ENCODE measurements around the gene ZSCAN21. TPM values are rescaled to one million over a fixed set of nuclear protein-coding genes. Genes with fewer than 3 reads are reported as not detected.

The ZSCAN21 gene
- total and polyA plus RNA-seq, 8 donors: 6.5 to 27.1 (median 24.1) TPM

- Histone ChIP-seq H3K27me3 (no peaks in the 10 kb centered on the region), H3K4me1 (no peaks in the 10 kb centered on the region), H3K9me3 (no peaks in the 10 kb centered on the region), H3K4me3 (no peak overlapping the region), H3K36me3 (peaks cover 0 to 97% of the 10 kb centered on the region in 2 donors), H3K27ac (no peak overlapping the region)
- ATAC-seq: no peak
- no peak for TF ChIP-seq CTCF (IDR thresholded peaks at IDR 0.05)
- intact Hi-C loops (cut with DNase I): no loop called here
- DNase-seq: peak in 1 of 4 donors; percentile 47
These were observed 60.1 kb downstream of the ZSCAN21 start for GRCh38 chr7:100109521-100110163.

- no peak for ATAC-seq
- peaks cover 0 to 81% of the 10 kb centered on the region in 2 donors for H3K36me3 ChIP-seq
- TF ChIP-seq CTCF (IDR thresholded peaks at IDR 0.05): no peak
- no peak overlapping the region for H3K4me3 ChIP-seq
- no peaks in the 10 kb centered on the region for H3K4me1 ChIP-seq
- no peak overlapping the region for H3K27ac ChIP-seq
- DNase-seq: peak in 1 of 4 donors; percentile 37
- H3K27me3 ChIP-seq: no peaks in the 10 kb centered on the region
- intact Hi-C loops (cut with DNase I): no loop called here
- H3K9me3 ChIP-seq: no peaks in the 10 kb centered on the region
These were observed 61.6 kb downstream of the ZSCAN21 start for GRCh38 chr7:100111156-100111555.

- DNase-seq: peak in 1 of 4 donors; percentile 50
- no peak for ATAC-seq
- TF ChIP-seq CTCF (IDR thresholded peaks at IDR 0.05): no peak
- intact Hi-C loops (cut with DNase I): no loop called here
- Histone ChIP-seq H3K27ac (no peak overlapping the region), H3K4me3 (no peak overlapping the region), H3K36me3 (peaks cover 0 to 74% of the 10 kb centered on the region in 2 donors), H3K4me1 (no peaks in the 10 kb centered on the region), H3K9me3 (no peaks in the 10 kb centered on the region), H3K27me3 (no peaks in the 10 kb centered on the region)
These were observed 62.3 kb downstream of the ZSCAN21 start for GRCh38 chr7:100111914-100112313.

Small RNAs within 50 kb of the gene (microRNA-seq; reads per million reads assigned to microRNA genes)
- 469 to 1,447 reads per million in 2 donors for gene MIR106B
- 254 to 399 reads per million in 2 donors for gene MIR25
- 1,811 to 2,730 reads per million in 2 donors for gene MIR93

Other genes with a start within 250 kb of the ZSCAN21 start
- not detected for gene CYP3A43, start 221.8 kb upstream of the ZSCAN21 start, total RNA-seq
- gene CYP3A43, start 221.8 kb upstream of the ZSCAN21 start, polyA plus RNA-seq (ENCODE audit: insufficient read length in 6 of 6): under 1 TPM; 0.21 to 0.53 (median 0.37) TPM
- under 1 TPM in 1 of 2 donors, not detected in 1; 0.94 TPM for gene OR2AE1, start 172.7 kb upstream of the ZSCAN21 start, total RNA-seq
- under 1 TPM in 2 of 6 donors, not detected in 4; 0.13 to 0.18 TPM for gene OR2AE1, start 172.7 kb upstream of the ZSCAN21 start, polyA plus RNA-seq (ENCODE audit: insufficient read length in 6 of 6)
- gene TRIM4, start 130.2 kb upstream of the ZSCAN21 start, total RNA-seq: 10 to 100 TPM; 23.6 to 27.0 TPM
- gene TRIM4, start 130.2 kb upstream of the ZSCAN21 start, polyA plus RNA-seq (ENCODE audit: insufficient read length in 6 of 6): 10 to 100 TPM; 35.3 to 45.2 (median 38.9) TPM
- under 1 TPM in 1 of 2 donors, not detected in 1; 0.24 TPM for gene GJC3, start 120.2 kb upstream of the ZSCAN21 start, total RNA-seq
- 1 to 10 TPM in 4 of 6 donors, under 1 TPM in 2; 0.98 to 1.3 (median 1.1) TPM for gene GJC3, start 120.2 kb upstream of the ZSCAN21 start, polyA plus RNA-seq (ENCODE audit: insufficient read length in 6 of 6)
- 10 to 100 TPM in 1 of 2 donors, 1 to 10 TPM in 1; 5.0 to 40.3 TPM for gene AZGP1, start 73.7 kb upstream of the ZSCAN21 start, total RNA-seq
- gene AZGP1, start 73.7 kb upstream of the ZSCAN21 start, polyA plus RNA-seq (ENCODE audit: insufficient read length in 6 of 6): 100 to 1,000 TPM in 1 of 6 donors, 1 to 10 TPM in 2, under 1 TPM in 3; 0.29 to 110 (median 0.94) TPM
- 10 to 100 TPM; 46.7 to 52.0 TPM for gene ZKSCAN1, start 34.2 kb upstream of the ZSCAN21 start, total RNA-seq
- gene ZKSCAN1, start 34.2 kb upstream of the ZSCAN21 start, polyA plus RNA-seq (ENCODE audit: insufficient read length in 6 of 6): 100 to 1,000 TPM in 1 of 6 donors, 10 to 100 TPM in 5; 82.1 to 137 (median 91.1) TPM
- gene ZNF3, start 31.9 kb downstream of the ZSCAN21 start, total RNA-seq: 10 to 100 TPM; 22.5 to 24.9 TPM
- 10 to 100 TPM; 46.8 to 53.1 (median 50.4) TPM for gene ZNF3, start 31.9 kb downstream of the ZSCAN21 start, polyA plus RNA-seq (ENCODE audit: insufficient read length in 6 of 6)
- gene COPS6, start 39.2 kb downstream of the ZSCAN21 start, total RNA-seq: 10 to 100 TPM; 74.2 to 89.5 TPM
- gene COPS6, start 39.2 kb downstream of the ZSCAN21 start, polyA plus RNA-seq (ENCODE audit: insufficient read length in 6 of 6): 100 to 1,000 TPM; 113 to 139 (median 115) TPM
- gene MCM7, start 51.6 kb downstream of the ZSCAN21 start, total RNA-seq: 10 to 100 TPM; 53.7 to 89.3 TPM
- 100 to 1,000 TPM; 131 to 152 (median 141) TPM for gene MCM7, start 51.6 kb downstream of the ZSCAN21 start, polyA plus RNA-seq (ENCODE audit: insufficient read length in 6 of 6)
- 10 to 100 TPM; 16.7 to 18.2 TPM for gene AP4M1, start 51.9 kb downstream of the ZSCAN21 start, total RNA-seq
- 10 to 100 TPM; 37.1 to 40.2 (median 38.6) TPM for gene AP4M1, start 51.9 kb downstream of the ZSCAN21 start, polyA plus RNA-seq (ENCODE audit: insufficient read length in 6 of 6)
- gene TAF6, start 69.6 kb downstream of the ZSCAN21 start, total RNA-seq: 10 to 100 TPM; 43.5 to 45.3 TPM
- 10 to 100 TPM; 48.9 to 69.2 (median 59.9) TPM for gene TAF6, start 69.6 kb downstream of the ZSCAN21 start, polyA plus RNA-seq (ENCODE audit: insufficient read length in 6 of 6)
- 10 to 100 TPM; 15.1 to 19.4 TPM for gene CNPY4, start 69.9 kb downstream of the ZSCAN21 start, total RNA-seq
- gene CNPY4, start 69.9 kb downstream of the ZSCAN21 start, polyA plus RNA-seq (ENCODE audit: insufficient read length in 6 of 6): 10 to 100 TPM; 38.8 to 54.1 (median 41.8) TPM
- 1 to 10 TPM; 2.1 to 2.8 TPM for gene MBLAC1, start 77.2 kb downstream of the ZSCAN21 start, total RNA-seq
- gene MBLAC1, start 77.2 kb downstream of the ZSCAN21 start, polyA plus RNA-seq (ENCODE audit: insufficient read length in 6 of 6): 1 to 10 TPM; 1.2 to 2.0 (median 1.6) TPM
- 100 to 1,000 TPM; 103 to 120 TPM for gene LAMTOR4, start 99.1 kb downstream of the ZSCAN21 start, total RNA-seq
- gene LAMTOR4, start 99.1 kb downstream of the ZSCAN21 start, polyA plus RNA-seq (ENCODE audit: insufficient read length in 6 of 6): 100 to 1,000 TPM in 2 of 6 donors, 10 to 100 TPM in 4; 85.9 to 110 (median 97.5) TPM
- 10 to 100 TPM; 23.3 to 30.1 TPM for gene TRAPPC14, start 108.9 kb downstream of the ZSCAN21 start, total RNA-seq
- 10 to 100 TPM; 16.0 to 20.4 (median 18.5) TPM for gene TRAPPC14, start 108.9 kb downstream of the ZSCAN21 start, polyA plus RNA-seq (ENCODE audit: insufficient read length in 6 of 6)
- gene GAL3ST4, start 118.8 kb downstream of the ZSCAN21 start, total RNA-seq: 10 to 100 TPM; 17.1 to 18.9 TPM
- gene GAL3ST4, start 118.8 kb downstream of the ZSCAN21 start, polyA plus RNA-seq (ENCODE audit: insufficient read length in 6 of 6): 10 to 100 TPM; 14.8 to 26.0 (median 21.1) TPM
- gene GPC2, start 127.6 kb downstream of the ZSCAN21 start, total RNA-seq: 1 to 10 TPM; 2.5 to 3.5 TPM
- 10 to 100 TPM in 4 of 6 donors, 1 to 10 TPM in 2; 7.8 to 17.0 (median 10.8) TPM for gene GPC2, start 127.6 kb downstream of the ZSCAN21 start, polyA plus RNA-seq (ENCODE audit: insufficient read length in 6 of 6)
- 1 to 10 TPM in 1 of 2 donors, under 1 TPM in 1; 0.96 to 3.7 TPM for gene STAG3, start 128.1 kb downstream of the ZSCAN21 start, total RNA-seq
- 10 to 100 TPM; 18.1 to 27.3 (median 24.0) TPM for gene STAG3, start 128.1 kb downstream of the ZSCAN21 start, polyA plus RNA-seq (ENCODE audit: insufficient read length in 6 of 6)
- under 1 TPM; 0.41 to 0.42 TPM for gene PVRIG, start 170.2 kb downstream of the ZSCAN21 start, total RNA-seq
- gene PVRIG, start 170.2 kb downstream of the ZSCAN21 start, polyA plus RNA-seq (ENCODE audit: insufficient read length in 6 of 6): 1 to 10 TPM; 4.0 to 9.1 (median 8.2) TPM

Measured in left lung (tissue), 10 donors.